Measurements from ENCODE around the gene FAM89B. TPM values are rescaled to one million over a fixed set of nuclear protein-coding genes. Genes with fewer than 3 reads are reported as not detected.
A peak's percentile ranks its signal among the peaks of the same experiment; 100 is the strongest.
"Not testable (repeated sequence)": the region's sequence is repeated elsewhere in the genome, so short reads cannot be mapped to it uniquely, and the experiment has no call there.

Gene FAM89B
- 10 to 100 TPM; 38.0 to 71.5 TPM for total RNA-seq

- Mint-ChIP-seq H3K36me3 (no peaks in the 10 kb centered on the region), H3K4me3 (peak within 1 kb of the TSS; percentile 89), H3K27me3 (no peaks in the 10 kb centered on the region), H3K27ac (peak within 1 kb of the TSS; percentile 87 to 99), H3K4me1 (ENCODE audit: low read depth in 2 of 2) (peaks cover 49 to 63% of the 10 kb centered on the region in 2 donors), H3K9me3 (no peaks in the 10 kb centered on the region)
- DNase-seq (ENCODE audit: low spot score) = peak; percentile 90
- ATAC-seq = peak; percentile 7 to 22
Measured at GRCh38 chr11:65572356-65573051, at the start of gene FAM89B. FAM89B (plus strand) TSS chr11:65572538; CDS start chr11:65572670, 132 bp downstream.

- Mint-ChIP-seq H3K4me1 (ENCODE audit: low read depth in 2 of 2) (peaks cover 18 to 29% of the 10 kb centered on the region in 2 donors), H3K4me3 (peak overlapping the region; percentile 38), H3K27ac (peak overlapping the region in 1 of 2 donors; percentile 52)
- H3K27me3 Mint-ChIP-seq; ATAC-seq; DNase-seq (ENCODE audit: low spot score); H3K9me3 Mint-ChIP-seq; H3K36me3 Mint-ChIP-seq: not testable (repeated sequence)
Measured at GRCh38 chr11:65522718-65523630, 49.4 kb upstream of the FAM89B start.

- peak overlapping the region in 1 of 2 donors; percentile 52 for H3K27ac Mint-ChIP-seq
- H3K4me3 Mint-ChIP-seq; H3K27me3 Mint-ChIP-seq; H3K36me3 Mint-ChIP-seq; H3K9me3 Mint-ChIP-seq; ATAC-seq; DNase-seq (ENCODE audit: low spot score): not testable (repeated sequence)
- peaks cover 19 to 29% of the 10 kb centered on the region in 2 donors for H3K4me1 Mint-ChIP-seq (ENCODE audit: low read depth in 2 of 2)
Measured at GRCh38 chr11:65523631-65523968, 48.7 kb upstream of the FAM89B start.

- Mint-ChIP-seq H3K27ac (peak overlapping the region; percentile 35 to 52), H3K9me3 (no peaks in the 10 kb centered on the region), H3K27me3 (no peaks in the 10 kb centered on the region), H3K36me3 (no peaks in the 10 kb centered on the region), H3K4me1 (ENCODE audit: low read depth in 2 of 2) (peaks cover 23 to 32% of the 10 kb centered on the region in 2 donors), H3K4me3 (peak overlapping the region; percentile 38)
- DNase-seq (ENCODE audit: low spot score) (no peak), ATAC-seq (peak in 1 of 2 donors; percentile 1)
Measured at GRCh38 chr11:65524014-65524740, 48.2 kb upstream of the FAM89B start.

GRCh38 chr11:65524741-65525545 lies 47.4 kb upstream of the FAM89B start, which contains the start of gene SCYL1:
SCYL1 (plus strand) TSS chr11:65525083; CDS start chr11:65525154, 71 bp downstream.
- Mint-ChIP-seq H3K27me3 (no peaks in the 10 kb centered on the region), H3K4me3 (peak within 1 kb of the TSS; percentile 92), H3K4me1 (ENCODE audit: low read depth in 2 of 2) (peaks cover 23 to 34% of the 10 kb centered on the region in 2 donors), H3K9me3 (no peaks in the 10 kb centered on the region), H3K27ac (peak within 1 kb of the TSS; percentile 60 to 89), H3K36me3 (no peaks in the 10 kb centered on the region)
- DNase-seq (ENCODE audit: low spot score) (peak; percentile 84), ATAC-seq (peak; percentile 98)

DNA sequence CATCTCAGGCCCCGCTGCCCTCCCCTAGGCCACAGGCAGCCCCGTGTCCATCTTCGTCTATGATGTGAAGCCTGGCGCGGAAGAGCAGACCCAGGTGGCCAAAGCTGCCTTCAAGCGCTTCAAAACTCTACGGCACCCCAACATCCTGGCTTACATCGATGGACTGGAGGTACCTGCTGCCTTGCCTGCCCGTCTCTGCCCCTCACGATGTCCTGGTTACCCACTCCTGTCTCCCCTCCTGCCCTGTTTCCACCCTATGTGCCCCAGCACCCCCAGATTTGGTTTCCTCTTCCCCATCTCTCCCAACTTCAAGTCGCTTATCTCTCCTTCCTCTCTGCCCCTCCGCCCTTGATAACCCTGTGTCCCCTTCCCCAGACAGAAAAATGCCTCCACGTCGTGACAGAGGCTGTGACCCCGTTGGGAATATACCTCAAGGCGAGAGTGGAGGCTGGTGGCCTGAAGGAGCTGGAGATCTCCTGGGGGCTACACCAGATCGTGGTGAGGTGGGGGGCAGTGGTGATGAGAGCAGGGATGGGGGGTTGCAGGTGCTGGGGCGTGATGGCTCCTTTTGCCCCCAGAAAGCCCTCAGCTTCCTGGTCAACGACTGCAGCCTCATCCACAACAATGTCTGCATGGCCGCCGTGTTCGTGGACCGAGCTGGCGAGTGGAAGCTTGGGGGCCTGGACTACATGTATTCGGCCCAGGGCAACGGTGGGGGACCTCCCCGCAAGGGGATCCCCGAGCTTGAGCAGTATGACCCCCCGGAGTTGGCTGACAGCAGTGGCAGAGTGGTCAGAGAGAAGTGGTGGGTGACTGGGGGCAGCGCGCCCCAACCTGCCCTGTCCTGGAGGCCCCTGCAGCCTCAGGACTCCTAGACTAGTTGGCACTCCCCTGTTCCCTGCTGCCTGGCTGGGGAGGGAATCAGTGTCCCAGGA lies 46.5 kb upstream of the FAM89B start:
- Mint-ChIP-seq H3K4me1 (ENCODE audit: low read depth in 2 of 2) (peaks cover 23 to 34% of the 10 kb centered on the region in 2 donors), H3K9me3 (no peaks in the 10 kb centered on the region), H3K27ac (peak overlapping the region; percentile 60 to 89), H3K36me3 (no peaks in the 10 kb centered on the region), H3K4me3 (peak overlapping the region; percentile 92), H3K27me3 (no peaks in the 10 kb centered on the region)
- ATAC-seq (no peak), DNase-seq (ENCODE audit: low spot score) (no peak)

DNA sequence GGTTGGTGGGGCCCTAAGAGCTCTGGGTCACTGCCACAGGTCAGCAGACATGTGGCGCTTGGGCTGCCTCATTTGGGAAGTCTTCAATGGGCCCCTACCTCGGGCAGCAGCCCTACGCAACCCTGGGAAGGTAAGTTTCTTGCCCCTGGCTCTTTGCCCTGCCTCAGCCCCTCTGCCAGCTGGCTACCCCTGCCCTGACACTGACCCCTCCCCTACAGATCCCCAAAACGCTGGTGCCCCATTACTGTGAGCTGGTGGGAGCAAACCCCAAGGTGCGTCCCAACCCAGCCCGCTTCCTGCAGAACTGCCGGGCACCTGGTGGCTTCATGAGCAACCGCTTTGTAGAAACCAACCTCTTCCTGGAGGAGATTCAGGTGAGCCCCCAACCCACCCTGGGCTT lies 45.6 kb upstream of the FAM89B start:
- Mint-ChIP-seq H3K4me1 (ENCODE audit: low read depth in 2 of 2) (peaks cover 23 to 33% of the 10 kb centered on the region in 2 donors), H3K9me3 (no peaks in the 10 kb centered on the region), H3K4me3 (peak overlapping the region; percentile 60), H3K36me3 (no peaks in the 10 kb centered on the region), H3K27ac (no peak overlapping the region), H3K27me3 (no peaks in the 10 kb centered on the region)
- ATAC-seq (no peak), DNase-seq (ENCODE audit: low spot score) (no peak)

- ATAC-seq = no peak
- no peak overlapping the region for H3K4me3 Mint-ChIP-seq
- H3K27me3 Mint-ChIP-seq = no peaks in the 10 kb centered on the region
- no peak overlapping the region for H3K27ac Mint-ChIP-seq
- DNase-seq (ENCODE audit: low spot score) = no peak
- no peaks in the 10 kb centered on the region for H3K9me3 Mint-ChIP-seq
- H3K36me3 Mint-ChIP-seq = no peaks in the 10 kb centered on the region
- peaks cover 12 to 19% of the 10 kb centered on the region in 2 donors for H3K4me1 Mint-ChIP-seq (ENCODE audit: low read depth in 2 of 2)
Measured at GRCh38 chr11:65528819-65529350, 43.5 kb upstream of the FAM89B start.

DNA sequence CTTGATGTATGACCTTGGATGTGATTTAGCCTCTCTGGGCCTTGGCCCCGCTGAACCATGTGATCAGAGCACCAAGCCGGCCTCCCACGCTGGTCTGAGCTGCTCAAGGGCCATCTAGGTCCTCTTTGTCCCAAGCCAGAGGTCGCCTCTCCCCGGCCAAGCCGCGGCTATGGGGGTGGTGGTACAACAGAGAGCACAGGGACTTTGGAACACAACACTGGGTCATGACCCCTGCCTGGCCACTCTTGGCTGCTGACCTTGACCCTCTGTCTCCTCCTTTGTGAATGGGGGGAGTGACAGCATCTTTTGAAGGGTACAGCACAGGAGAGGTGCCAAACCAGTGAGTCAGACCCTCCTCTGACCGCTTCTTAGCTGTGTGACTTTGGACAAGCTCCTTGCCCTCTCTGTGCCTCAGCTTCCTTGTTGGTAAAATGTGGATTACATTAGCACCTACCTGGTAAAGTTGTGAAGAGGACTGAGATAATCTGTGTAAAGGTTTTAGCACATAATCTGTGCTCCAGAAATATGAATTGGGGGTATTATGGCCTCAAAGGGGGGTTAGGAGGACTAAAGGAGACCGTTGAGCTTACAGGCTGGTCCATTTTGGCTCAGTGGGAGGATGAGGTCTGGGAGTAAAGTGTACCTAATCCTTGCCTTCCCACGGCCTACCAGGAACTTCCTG lies 42.7 kb upstream of the FAM89B start:
- Mint-ChIP-seq H3K4me1 (ENCODE audit: low read depth in 2 of 2) (peaks cover 6 to 17% of the 10 kb centered on the region in 2 donors), H3K9me3 (no peaks in the 10 kb centered on the region), H3K36me3 (no peaks in the 10 kb centered on the region), H3K4me3 (no peak overlapping the region), H3K27me3 (no peaks in the 10 kb centered on the region), H3K27ac (no peak overlapping the region)
- ATAC-seq (no peak), DNase-seq (ENCODE audit: low spot score) (no peak)

- Mint-ChIP-seq H3K36me3 (no peaks in the 10 kb centered on the region), H3K4me3 (no peak overlapping the region), H3K4me1 (ENCODE audit: low read depth in 2 of 2) (peaks cover 5 to 18% of the 10 kb centered on the region in 2 donors), H3K9me3 (no peaks in the 10 kb centered on the region), H3K27ac (no peak overlapping the region), H3K27me3 (no peaks in the 10 kb centered on the region)
- no peak for DNase-seq (ENCODE audit: low spot score)
- no peak for ATAC-seq
Measured at GRCh38 chr11:65530157-65530496, 42.2 kb upstream of the FAM89B start.

- Mint-ChIP-seq H3K27me3 (no peaks in the 10 kb centered on the region), H3K36me3 (no peaks in the 10 kb centered on the region), H3K4me1 (ENCODE audit: low read depth in 2 of 2) (peaks cover 5 to 10% of the 10 kb centered on the region in 2 donors), H3K27ac (no peak overlapping the region), H3K9me3 (no peaks in the 10 kb centered on the region), H3K4me3 (no peak overlapping the region)
- no peak for DNase-seq (ENCODE audit: low spot score)
- no peak for ATAC-seq
Measured at GRCh38 chr11:65532388-65533064, 39.8 kb upstream of the FAM89B start.

All from natural killer cell treated with Interleukin-12 subunit alpha and Interleukin-12 subunit beta and Interleukin-15 and Interleukin-18, amount 100 ng/mL, for 72 hours (primary cell).